Endodermal cell (in vitro differentiated cells): Measurements from ENCODE around the gene FDPS. TPM values are rescaled to one million over a fixed set of nuclear protein-coding genes. Genes with fewer than 3 reads are reported as not detected.
A peak's percentile ranks its signal among the peaks of the same experiment; 100 is the strongest.
"Not testable (repeated sequence)": the region's sequence is repeated elsewhere in the genome, so short reads cannot be mapped to it uniquely, and the experiment has no call there.

Experiments
- DNase-seq: peaks from one replicate; pipeline ENCODE4 v3.0.0-alpha.2; 2017
- H3K27ac ChIP-seq: 2 replicates; pipeline ENCODE4 v1.5.1; 2013; ENCODE audit warnings: mild to moderate bottlenecking, low read depth, low read length, moderate library complexity
- H3K27me3 ChIP-seq: 2 replicates; pipeline ENCODE4 v1.6.1; 2013; ENCODE audit warnings: mild to moderate bottlenecking, low read length, moderate library complexity; ENCODE audit not compliant: insufficient read depth, control insufficient read depth, poor library complexity, severe bottlenecking
- H3K36me3 ChIP-seq: 2 replicates; pipeline ENCODE4 v1.7.0; 2013; ENCODE audit warnings: mild to moderate bottlenecking, low read length, moderate library complexity; ENCODE audit not compliant: control insufficient read depth, insufficient read depth
- H3K4me1 ChIP-seq: one replicate; pipeline ENCODE4 v1.7.0; 2013; ENCODE audit warnings: low read length; ENCODE audit not compliant: control insufficient read depth, insufficient read depth
- H3K4me3 ChIP-seq: 2 replicates; pipeline ENCODE4 v1.5.1; 2013; ENCODE audit warnings: mild to moderate bottlenecking, low read length, moderate library complexity
- H3K9ac ChIP-seq: 2 replicates; pipeline ENCODE4 v1.6.1; 2013; ENCODE audit warnings: mild to moderate bottlenecking, low read length, moderate library complexity; ENCODE audit not compliant: poor library complexity, severe bottlenecking; ENCODE audit errors: extremely low read depth
- H3K9me3 ChIP-seq: 2 replicates; pipeline ENCODE4 v1.6.1; 2013; ENCODE audit warnings: mild to moderate bottlenecking, low read length, moderate library complexity; ENCODE audit not compliant: control insufficient read depth
- H3K27ac Mint-ChIP-seq: 2 replicates; pipeline ENCODE4 v1.8.0; 2020; ENCODE audit warnings: mixed read lengths
- H3K27me3 Mint-ChIP-seq: 2 replicates; pipeline ENCODE4 v1.8.0; 2021; ENCODE audit warnings: mild to moderate bottlenecking, mixed read lengths; ENCODE audit not compliant: insufficient read depth
- H3K36me3 Mint-ChIP-seq: 2 replicates; pipeline ENCODE4 v1.8.0; 2020; ENCODE audit warnings: low read depth, mixed read lengths
- H3K4me1 Mint-ChIP-seq: 2 replicates; pipeline ENCODE4 v1.8.0; 2020; ENCODE audit warnings: mixed read lengths
- H3K4me3 Mint-ChIP-seq: 2 replicates; pipeline ENCODE4 v1.8.0; 2020; ENCODE audit warnings: mild to moderate bottlenecking, moderate library complexity, mixed read lengths
- H3K9me3 Mint-ChIP-seq: 2 replicates; pipeline ENCODE4 v1.8.0; 2020; ENCODE audit warnings: mild to moderate bottlenecking, mixed read lengths
- CTCF ChIP-seq: fragments of 200-600 bp; sonication (generic); conservative IDR thresholded peaks from 2 replicates; pipeline ENCODE4 v1.5.0; 2021; ENCODE audit warnings: antibody characterized with exemption, mild to moderate bottlenecking
- whole genome bisulfite sequencing, 2 experiments: methylation state at CpG; one replicate each; pipeline versions ENCODE4 v1.1.5 to v1.1.7; 2013; ENCODE audit warnings: missing lambda C conversion rate in 2 of 2, mixed read lengths in 1 of 2; ENCODE audit not compliant: insufficient coverage in 1 of 2, insufficient read length in 1 of 2; 5-methylcytosine and 5-hydroxymethylcytosine counted together
- total RNA-seq, 2 donors: library from RNA; stranded (reverse); fragmentation: NEBNext Ultra II Directional in 1 of 2; extraction: Animal tissue kit (Norgen Biotek cat#: 25700) in 1 of 2; gene quantifications; 2 replicates in 1 of 2; 3 replicates in 1 of 2; pipeline ENCODE4 v1.2.1, GENCODE V29; 2021

The FDPS gene
- total RNA-seq, 2 donors from 2014 or later: 247 to 250 TPM

- no peaks in the 10 kb centered on the region for H3K9me3 ChIP-seq
- H3K27me3 Mint-ChIP-seq: peaks cover 9% of the 10 kb centered on the region
- H3K4me1 ChIP-seq: peaks cover 17% of the 10 kb centered on the region
- H3K4me1 Mint-ChIP-seq: peaks cover 18% of the 10 kb centered on the region
- no peak overlapping the region for H3K9ac ChIP-seq
- peaks cover 43% of the 10 kb centered on the region for H3K36me3 Mint-ChIP-seq
- no peaks in the 10 kb centered on the region for H3K9me3 Mint-ChIP-seq
- H3K4me3 ChIP-seq: no peak overlapping the region
- DNase-seq: no peak
- H3K27ac Mint-ChIP-seq: no peak overlapping the region
- peaks cover 49% of the 10 kb centered on the region for H3K36me3 ChIP-seq
- no peak overlapping the region for H3K27ac ChIP-seq
- no peak for TF ChIP-seq CTCF
- no peaks in the 10 kb centered on the region for H3K27me3 ChIP-seq
- no peak overlapping the region for H3K4me3 Mint-ChIP-seq
- WGBS, 2 experiments: 89 to 97% methylated on average over 6 to 7 of the region's 7 CpGs
Measured at GRCh38 chr1:155326631-155327037, 18.0 kb downstream of the FDPS start.

- peak overlapping the region; percentile 61 for H3K27ac Mint-ChIP-seq
- no peak for TF ChIP-seq CTCF
- H3K27ac ChIP-seq: no peak overlapping the region
Measured at GRCh38 chr1:155327981-155328380, 19.3 kb downstream of the FDPS start.

GRCh38 chr1:155328856-155329255 is 20.2 kb downstream of the FDPS start:
- not testable (repeated sequence) for H3K4me3 Mint-ChIP-seq, H3K9me3 ChIP-seq, H3K27ac ChIP-seq, H3K27me3 ChIP-seq, H3K9me3 Mint-ChIP-seq, H3K4me1 Mint-ChIP-seq, DNase-seq, H3K4me3 ChIP-seq, H3K9ac ChIP-seq, H3K27me3 Mint-ChIP-seq, H3K27ac Mint-ChIP-seq
- peaks cover 46% of the 10 kb centered on the region for H3K36me3 Mint-ChIP-seq
- peaks cover 56% of the 10 kb centered on the region for H3K36me3 ChIP-seq
- peaks cover 15% of the 10 kb centered on the region for H3K4me1 ChIP-seq
- 95 to 98% methylated on average over 6 to 7 of the region's 7 CpGs for WGBS, 2 experiments

More at GRCh38 chr1:155327981-155328380, 19.3 kb downstream of the FDPS start:
- peaks cover 49% of the 10 kb centered on the region for H3K36me3 ChIP-seq
- peaks cover 8% of the 10 kb centered on the region for H3K4me1 Mint-ChIP-seq
- H3K9me3 Mint-ChIP-seq: no peaks in the 10 kb centered on the region
- H3K4me3 ChIP-seq: no peak overlapping the region
- H3K4me3 Mint-ChIP-seq: no peak overlapping the region
- H3K9me3 ChIP-seq: no peaks in the 10 kb centered on the region
- peaks cover 43% of the 10 kb centered on the region for H3K36me3 Mint-ChIP-seq
- H3K27me3 ChIP-seq: no peaks in the 10 kb centered on the region
- H3K4me1 ChIP-seq: peaks cover 15% of the 10 kb centered on the region
- no peak overlapping the region for H3K9ac ChIP-seq
- DNase-seq: no peak
- H3K27me3 Mint-ChIP-seq: no peaks in the 10 kb centered on the region
- WGBS, 2 experiments: 95 to 99% methylated on average over 4 of the region's 4 CpGs
